Muscle of back (tissue), 11 donors: ENCODE data around the gene NANOGP8. TPM values are rescaled to one million over a fixed set of nuclear protein-coding genes. Genes with fewer than 3 reads are reported as not detected.
"Not testable (repeated sequence)": the region's sequence is repeated elsewhere in the genome, so short reads cannot be mapped to it uniquely, and the experiment has no call there.

Source experiments
- DNase-seq, 3 donors: peaks; one replicate each; pipeline versions ENCODE4 v3.0.0 to v3.0.0-alpha.2; 2013
- polyA plus RNA-seq, 10 donors: library from polyadenylated mRNA; unstranded; fragments of 120-200 nt; gene quantifications; one replicate each; pipeline ENCODE4 v1.2.1, GENCODE V29; 2013; ENCODE audit not compliant: insufficient read length in 10 of 10

NANOGP8 gene
- polyA plus RNA-seq, 10 donors, result 0.19 to 0.39 (median 0.34) TPM; not detected in 7

DNA sequence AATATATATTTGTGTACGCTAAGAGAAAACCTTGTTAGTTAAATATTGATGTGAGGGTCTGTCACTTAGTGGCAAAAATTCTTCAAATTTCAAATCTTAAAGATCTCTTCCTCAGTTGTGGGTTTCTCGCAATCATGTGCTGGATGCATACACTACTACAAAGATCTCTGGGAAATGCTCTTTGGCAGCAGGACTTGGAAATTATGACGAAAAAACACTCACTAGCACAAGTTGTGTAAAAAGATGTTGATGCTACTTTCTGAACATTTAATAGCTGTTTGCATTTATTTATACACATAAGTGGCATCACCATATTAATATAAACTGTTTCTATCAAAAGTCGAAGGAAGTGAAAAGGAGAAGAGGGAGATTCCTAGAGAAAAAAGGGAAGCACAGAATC is 10.8 kb upstream of the NANOGP8 start:
- DNase-seq, result peak; percentile 2 to 13 (median 2)

DNA sequence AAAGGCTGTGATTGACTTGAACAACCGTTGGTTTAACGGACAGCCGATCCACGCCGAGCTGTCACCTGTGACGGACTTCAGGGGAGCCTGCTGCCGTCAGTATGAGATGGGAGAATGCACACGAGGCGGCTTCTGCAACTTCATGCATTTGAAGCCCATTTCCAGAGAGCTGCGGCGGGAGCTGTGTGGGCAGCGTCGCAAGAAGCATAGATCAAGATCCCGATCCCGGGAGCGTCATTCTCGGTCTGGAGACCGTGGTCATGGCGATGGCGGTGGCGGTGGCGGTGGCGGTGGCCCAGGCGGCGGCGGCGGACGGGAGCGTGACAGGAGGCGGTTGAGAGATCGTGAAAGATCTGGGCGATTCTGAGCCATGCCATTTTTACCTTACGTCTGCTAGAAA is 7.8 kb upstream of the NANOGP8 start:
- no peak for DNase-seq

DNA sequence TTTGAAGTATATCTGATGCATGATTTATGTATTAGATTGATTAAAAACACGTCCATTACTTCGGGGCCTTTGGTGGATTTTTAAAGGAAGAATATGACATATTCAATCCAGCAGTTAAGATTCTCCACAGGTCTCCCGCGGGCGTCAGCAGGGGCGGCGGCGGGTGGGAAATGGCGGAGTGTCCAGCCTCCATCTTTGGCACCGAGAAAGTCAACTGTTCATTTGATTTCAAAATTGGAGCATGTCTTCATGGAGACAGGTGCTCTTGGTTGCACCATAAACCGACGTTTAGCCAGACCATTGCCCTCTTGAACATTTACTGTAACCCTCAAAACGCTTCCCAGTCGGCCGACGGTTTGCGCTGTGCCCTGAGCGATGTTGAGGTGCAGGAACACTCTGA is 7.2 kb upstream of the NANOGP8 start:
- DNase-seq, result no peak

DNA sequence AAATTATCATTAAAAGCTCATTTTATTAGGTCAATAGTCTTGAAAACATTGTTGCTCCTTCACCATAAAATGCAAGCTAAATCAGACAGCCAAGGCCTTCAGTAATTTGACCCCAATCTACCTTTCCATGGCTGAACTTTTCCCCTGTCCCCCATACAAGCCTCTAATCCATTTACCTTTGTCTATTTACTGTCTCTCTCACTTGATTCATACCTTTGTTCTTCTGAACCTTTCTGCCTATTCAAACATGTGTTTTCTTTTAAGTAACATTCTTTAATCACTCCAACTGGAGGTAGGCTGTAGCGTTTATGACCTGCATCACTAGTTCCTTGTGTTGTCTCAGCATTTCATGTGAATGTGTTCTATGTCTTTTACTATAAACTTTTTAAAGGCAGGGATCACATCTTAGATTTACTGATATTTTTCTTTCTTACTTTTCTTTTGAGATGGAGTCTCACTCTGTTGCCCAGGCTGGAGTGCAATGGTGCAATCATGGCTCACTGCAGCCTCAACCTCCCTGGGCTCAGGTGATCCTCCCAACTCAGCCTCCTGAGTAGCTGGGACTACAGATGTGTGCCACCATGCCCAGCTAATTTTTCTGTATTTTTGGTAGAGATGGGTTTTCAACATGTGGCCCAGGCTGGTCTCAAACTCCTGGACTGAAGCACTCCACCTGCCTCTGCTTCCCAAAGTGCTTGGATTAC is 5.2 kb upstream of the NANOGP8 start:
- DNase-seq, result no peak

DNA sequence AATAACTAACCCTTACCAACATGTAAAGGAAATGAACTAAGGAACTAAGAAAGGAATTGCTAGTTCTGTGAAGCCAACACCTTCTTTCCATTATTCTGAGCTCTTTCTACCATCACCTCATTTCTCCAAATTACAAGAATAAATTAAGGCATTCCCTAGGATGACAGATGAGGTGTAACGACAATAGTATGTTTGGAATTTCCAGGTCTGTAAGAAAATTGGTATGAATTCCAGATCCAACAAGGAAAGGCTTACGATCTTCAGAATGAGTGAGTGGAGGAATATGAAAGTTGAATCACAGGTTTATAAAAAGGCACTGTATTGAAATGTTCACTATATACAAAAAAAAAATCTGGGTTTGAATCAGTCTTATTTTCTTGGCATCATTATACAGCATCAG is 4.5 kb upstream of the NANOGP8 start:
- peak in 1 of 3 donors; percentile 5 for DNase-seq

DNA sequence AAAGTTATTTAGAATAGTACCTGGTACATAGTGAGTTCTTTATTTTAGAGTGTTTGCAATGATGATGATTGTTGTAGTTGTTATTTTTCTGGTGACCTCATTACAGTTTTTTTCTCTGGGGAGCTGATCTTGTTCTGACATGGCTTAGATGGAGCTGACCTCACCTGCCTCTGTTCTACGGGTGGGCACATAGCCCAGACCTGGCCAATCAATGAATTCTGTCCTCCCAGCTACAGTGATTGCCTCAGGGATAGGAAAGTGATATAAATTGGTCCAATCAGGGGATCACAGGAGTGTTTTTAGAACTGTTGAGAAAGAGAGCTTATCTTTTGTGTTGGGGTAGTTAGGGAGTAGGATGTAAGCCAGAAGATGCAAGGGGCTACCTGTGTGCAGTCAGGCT is 3.2 kb upstream of the NANOGP8 start:
- DNase-seq, result no peak

DNA sequence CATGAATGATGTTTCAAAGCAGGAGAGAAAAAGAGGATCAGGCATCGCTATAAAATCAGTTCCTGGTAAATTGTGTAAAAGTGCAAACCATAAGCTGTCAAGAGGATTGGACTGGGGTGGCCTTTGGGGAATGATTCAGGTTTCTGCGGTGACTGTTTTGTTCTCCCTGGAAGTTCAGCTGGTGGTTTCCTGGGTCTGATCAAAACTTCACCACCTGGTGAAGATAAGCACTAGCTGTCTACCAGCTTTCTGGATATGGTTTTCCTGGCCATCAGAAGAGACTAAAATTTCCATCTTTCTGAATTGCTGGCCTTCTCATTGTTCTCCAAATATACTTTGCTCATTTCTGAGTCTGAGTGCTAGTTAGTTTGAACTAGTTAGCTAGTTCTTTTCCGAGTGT is 2.7 kb upstream of the NANOGP8 start:
- no peak for DNase-seq

DNA sequence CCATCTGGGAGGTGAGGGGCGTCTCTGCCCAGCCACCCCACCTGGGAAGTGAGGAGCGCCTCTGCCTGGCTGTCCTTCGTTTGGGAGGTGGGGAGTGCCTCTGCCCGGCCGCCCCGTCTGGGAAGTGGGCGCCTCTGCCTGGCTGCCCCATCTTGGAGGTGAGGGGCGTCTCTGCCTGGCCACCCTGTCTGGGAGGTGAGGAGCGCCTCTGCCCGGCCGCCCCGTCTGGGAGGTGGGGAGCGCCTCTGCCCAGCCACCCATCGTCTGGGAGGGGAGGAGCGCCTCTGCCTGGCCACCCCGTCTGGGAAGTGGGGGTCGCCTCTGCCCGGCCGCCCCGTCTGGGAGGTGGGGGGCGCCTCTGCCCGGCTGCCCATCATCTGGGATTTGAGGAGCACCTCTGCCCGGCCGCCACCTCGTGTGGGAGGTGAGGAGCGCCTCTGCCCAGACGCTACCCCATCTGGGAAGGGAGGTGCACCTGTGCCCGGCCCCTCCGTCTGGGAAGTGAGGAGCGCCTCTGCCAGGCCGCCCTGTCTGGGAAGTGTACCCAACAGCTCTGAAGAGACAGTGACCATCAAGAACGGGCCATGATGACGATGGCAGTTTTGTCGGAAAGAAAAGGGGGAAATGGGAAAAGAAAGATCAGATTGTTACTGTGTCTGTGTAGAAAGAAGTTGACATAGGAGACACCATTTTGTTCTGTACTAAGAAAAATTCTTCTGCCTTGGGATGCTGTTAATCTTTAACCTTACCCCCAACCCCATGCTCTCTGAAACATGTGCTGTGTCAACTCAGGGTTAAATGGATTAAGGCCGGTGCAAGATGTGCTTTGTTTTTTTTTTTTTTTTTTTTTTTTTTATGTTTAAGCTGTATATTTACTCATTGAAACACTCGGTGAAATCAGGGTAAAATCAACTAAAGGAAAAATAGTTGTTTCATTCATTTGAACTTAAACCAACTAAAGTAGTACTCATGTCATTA is 2.4 kb downstream of the NANOGP8 start:
- not testable (repeated sequence) for DNase-seq

DNA sequence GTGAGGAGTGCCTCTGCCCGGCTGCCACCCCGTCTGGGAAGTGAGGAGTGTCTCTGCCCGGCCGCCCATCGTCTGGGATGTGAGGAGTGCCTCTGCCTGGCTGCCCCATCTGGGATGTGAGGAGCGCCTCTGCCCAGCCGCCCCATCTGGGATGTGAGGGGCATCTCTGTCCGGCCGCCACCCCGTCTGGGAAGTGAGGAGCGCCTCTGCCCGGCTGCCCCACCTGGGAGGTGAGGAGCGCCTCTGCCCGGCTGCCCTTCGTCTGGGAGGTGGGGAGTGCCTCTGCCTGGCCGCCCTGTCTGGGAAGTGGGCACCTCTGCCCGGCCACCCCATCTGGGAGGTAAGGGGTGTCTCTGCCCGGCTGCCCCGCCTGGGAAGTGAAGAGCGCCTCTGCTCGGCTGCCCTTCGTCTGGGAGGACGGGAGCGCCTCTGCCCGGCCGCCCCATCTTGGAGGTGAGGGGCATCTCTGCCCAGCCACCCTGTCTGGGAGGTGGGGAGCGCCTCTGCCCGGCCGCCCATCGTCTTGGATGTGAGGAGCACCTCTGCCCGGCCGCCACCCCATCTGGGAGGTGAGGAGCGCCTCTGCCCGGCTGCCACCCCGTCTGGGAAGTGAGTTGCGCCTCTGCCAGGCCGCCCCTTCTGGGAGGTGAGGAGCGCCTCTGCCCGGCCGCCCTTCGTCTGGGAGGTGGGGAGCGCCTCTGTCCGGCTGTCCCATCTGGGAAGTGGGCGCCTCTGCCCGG is 3.3 kb downstream of the NANOGP8 start:
- DNase-seq, result not testable (repeated sequence)

DNA sequence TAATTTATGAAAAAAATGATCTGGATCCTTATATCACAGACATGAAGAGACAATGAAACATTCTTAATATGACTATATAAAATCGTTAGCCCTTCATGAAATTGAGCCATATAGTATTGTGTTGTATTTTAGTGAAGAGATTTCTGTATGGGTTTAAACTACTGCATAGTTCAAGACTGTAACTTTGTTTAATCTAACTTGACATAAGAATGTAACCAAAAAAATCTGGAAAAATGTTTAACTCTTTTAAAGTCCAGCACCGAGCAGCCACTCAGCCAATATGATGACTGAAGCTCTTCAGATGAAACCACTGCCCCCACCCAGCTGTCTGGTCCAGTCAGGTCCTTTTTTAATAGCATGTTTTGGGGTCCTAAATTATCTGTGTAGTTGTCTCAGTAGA is 4.9 kb downstream of the NANOGP8 start:
- DNase-seq, result no peak

DNA sequence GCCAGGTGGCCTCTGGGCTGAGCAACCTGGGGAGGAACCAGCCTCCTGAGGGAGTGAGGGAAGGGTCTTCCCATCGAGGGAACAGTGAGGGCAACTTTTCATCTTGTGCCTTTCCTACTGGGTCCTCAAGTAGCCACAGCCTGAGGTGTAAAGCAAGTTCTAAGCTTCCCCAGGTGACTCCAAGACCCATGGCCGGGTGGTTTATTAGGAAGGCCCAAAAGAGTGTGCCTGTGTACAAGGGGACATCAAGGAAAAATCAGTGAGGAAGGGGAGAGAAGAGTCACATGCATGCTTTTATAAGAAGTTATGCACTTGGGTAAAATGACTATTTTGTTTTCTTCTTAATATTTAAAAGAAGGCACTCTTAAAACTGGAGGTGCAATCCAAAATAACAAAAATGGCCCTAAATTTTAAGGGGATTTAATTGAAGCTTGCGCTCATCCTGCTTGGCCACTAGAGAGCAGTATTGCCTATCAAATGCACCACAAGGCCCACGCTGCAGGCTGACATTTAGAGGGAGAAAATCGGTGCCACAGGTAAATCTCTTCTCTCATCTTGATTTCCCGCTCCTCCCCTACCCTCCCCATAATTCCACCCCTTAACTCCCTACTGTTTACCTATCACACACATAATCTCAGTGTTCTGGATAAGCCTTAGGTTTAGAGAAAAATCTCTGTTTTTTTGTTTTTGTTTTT is 6.7 kb downstream of the NANOGP8 start:
- peak; percentile 30 to 63 (median 39) for DNase-seq

DNA sequence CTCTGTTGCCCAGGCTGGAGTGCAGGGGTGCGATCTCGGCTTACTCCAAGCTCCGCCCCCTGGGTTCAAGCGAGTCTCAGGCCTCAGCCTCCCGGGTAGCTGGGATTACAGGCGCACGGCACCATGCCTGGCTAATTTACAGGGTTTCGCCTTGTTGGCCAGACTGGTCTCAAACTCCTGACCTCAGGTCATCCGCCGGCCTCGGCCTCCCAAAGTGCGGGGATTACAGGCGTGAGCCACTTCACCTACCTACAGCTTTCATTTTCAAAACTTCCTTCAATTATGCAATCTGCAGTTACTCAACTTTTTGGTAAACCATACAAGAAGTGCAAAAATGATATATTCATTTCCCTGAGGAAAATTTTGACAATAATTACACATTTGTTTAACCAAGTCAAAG is 14.0 kb downstream of the NANOGP8 start:
- no peak for DNase-seq

DNA sequence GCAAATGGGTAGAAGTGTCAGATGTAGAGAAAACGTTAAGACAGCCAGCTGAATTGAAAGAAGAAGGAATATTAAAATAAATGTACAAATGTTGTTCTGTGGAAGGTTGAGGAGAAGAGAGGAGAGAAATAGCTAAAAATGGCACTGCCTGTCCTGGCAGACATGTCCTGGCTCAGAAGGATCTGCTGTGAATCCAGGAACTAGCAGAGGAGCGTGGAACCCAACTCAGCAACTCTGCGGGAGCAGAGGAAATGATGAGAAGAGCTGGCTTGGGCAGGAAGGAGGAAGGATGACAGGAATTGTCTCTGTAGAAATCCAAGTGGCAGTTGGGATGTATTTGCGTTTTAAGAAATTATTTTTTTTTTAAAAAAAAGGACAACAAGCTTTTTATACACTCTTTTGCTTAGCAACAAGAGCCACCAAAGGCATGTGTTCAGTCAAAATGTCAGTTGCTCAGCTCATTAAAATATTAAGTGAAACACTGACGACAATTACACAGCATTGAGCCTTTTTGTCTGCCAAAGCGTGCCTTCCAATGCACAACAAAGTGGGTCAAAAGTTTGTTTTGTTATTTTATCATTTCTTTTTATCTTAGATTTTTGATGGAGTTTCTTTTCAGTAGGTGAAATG is 16.1 kb downstream of the NANOGP8 start:
- no peak for DNase-seq

DNA sequence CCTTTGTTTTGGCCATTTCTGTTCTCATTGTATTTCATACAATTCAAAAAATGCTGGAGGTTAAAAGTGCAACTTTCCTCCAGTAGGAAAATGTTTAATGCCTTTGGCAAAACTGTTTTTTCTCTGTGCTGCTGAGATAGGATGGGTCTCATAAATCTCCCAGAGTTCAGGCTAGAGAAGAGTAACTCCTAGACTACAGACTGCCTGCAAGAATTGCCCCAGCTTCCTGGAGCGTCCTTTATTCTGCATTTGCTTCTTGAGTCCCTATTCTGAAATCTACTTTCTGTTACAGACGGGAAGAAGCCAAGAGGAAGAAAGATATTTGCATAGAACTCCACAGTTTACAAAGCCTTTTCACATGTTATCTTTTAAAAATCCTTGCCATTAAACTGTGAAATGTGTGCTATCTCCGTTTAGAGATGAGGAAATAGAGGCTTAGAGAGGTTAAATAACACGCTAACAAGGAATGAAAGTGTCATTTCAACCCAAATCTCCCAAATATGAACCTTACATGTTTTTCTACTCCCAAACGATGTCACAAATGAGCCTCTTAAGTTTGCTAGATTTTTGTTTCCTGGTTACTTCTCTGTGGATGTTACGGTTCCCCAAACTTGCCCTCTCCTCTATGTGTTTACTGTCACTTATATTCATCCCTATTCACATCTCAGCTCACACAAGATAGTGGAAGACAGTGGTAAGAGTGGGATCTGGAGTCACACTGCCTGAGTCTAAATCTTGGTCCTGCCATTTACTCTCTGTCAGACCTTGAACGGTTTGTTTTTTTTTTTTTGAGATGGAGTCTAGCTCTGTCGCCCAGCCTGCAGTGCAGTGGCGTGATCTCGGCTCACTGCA is 17.4 kb downstream of the NANOGP8 start:
- peak in 1 of 3 donors; percentile 42 for DNase-seq

DNA sequence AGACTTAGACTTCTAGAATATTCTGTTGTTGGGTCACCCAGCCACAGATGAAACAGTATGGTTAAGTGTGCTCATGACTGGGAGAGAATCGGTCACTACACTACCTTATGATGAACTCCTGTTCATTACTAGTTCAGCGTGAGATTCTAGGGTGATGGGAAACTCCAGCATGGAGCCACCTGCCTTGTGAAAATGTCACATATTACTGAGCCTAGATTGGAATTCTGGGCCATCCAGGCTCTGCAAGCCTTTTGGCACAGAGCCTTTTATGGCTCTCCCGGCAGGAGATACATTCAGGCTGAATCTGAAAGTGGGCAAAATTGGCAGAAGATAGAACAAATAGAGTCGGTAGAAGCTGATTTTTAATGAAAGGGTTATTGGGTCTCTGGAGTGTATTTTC is 19.0 kb downstream of the NANOGP8 start:
- no peak for DNase-seq

DNA sequence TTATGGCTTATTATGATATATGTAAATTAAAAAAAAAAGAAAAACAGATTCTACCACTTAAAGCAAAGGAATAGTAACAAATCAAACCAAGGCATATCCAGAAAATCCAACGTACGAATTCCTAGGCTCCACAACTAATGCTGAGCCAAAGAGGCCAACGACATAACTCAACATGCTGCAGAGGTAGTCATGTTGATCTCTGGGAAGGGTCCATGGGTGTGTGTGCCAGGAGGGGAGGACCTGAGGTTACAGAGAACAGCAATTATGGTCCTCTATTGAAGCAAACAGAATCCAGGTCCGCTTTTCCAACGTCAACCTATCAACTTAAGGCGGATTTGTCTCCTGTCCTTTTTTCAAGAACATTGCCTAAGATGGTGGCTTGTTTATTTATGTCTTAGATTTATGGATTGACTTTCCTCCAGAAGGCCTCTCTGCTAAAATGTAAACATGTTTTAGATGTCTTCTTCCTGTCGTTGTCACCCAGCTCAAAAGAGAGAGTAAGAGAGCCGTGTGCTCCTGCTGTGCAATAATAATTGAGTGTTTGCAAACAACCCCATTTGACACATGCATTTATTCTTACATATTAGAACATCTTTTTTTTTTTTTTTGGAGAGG is 20.4 kb downstream of the NANOGP8 start:
- no peak for DNase-seq

DNA sequence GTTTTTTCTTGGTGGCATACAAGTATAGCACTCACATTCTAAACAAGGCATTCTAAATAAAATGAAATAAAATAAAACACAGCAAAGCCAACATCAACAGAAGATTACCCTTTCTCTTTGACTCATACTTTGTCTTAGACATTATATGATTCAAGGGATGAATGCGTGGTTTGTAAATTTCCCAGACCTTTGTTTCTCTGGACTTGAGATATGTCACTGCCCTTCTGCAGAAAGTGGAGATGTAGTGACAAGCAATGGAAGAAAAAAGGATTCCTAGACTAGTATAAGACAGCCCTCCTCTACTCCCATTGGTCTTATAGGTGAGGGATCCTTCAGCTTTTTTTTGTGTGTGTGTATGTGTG is 22.4 kb downstream of the NANOGP8 start:
- DNase-seq, result no peak

DNA sequence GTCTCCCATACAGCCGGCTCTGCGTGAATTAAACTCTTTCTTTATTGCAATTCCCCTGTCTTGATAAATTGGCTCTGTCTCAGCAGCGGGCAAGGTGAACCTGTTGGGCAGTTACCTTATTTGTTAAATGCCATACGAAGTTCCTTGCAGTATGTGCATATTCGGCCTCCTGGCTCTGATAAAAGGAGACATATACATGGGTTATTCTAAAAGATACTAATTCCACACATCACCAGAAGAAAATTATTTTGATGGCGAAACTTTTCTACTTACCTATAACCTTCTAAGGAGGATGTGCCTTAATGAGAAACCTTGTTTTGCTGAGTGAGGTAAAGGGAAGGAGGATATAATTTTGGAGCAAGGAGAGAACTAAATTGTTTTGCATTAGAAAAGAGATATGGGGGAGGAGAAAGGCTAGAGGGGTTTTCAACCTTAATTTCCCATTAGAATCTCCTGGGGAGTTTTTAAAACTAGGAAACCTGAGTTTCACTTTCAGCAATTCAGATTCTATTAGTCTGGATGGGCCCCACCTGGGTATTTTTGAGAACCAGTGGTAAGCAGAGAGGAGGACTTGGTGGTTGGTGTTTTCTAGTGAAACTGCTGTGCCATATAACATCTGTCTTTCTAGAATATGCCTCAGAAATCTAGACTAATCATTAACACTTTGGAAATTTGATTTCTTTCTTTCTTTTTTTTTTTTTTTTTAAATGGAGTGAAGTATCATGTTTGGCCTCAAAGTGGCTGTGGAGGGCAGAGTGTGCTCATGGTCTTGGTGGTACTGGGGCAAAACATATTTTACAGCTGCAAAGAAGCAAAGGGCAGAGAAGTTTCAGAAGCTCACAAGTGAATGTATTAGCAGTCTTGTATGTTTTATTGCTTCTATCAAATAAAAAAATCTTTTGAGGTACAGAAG is 23.0 kb downstream of the NANOGP8 start:
- DNase-seq, result no peak
